ENCODE data around the gene CAMK1G. TPM values are rescaled to one million over a fixed set of nuclear protein-coding genes. Genes with fewer than 3 reads are reported as not detected.

The CAMK1G gene
- total and polyA plus RNA-seq, 9 of the 15 experiments (the other 6 are each of a cell fraction or from before 2014, with no cell fraction given): not detected

GRCh38 chr1:209624558-209625549 is 41.3 kb downstream of the CAMK1G start:
- DNase-seq (ENCODE audit: extremely low read depth in 1 of 4, low spot score in 3 of 4) (no peak), ATAC-seq (no peak), FAIRE-seq (no peak)
- H3K36me3 ChIP-seq (ENCODE audit: control insufficient read depth, insufficient read depth, low read length): no peaks in the 10 kb centered on the region
- no peaks in the 10 kb centered on the region for H3K9me3 ChIP-seq (replicated peaks; ENCODE audit: control insufficient read depth, insufficient read depth, low read depth, low read length)
- no peak overlapping the region for H3K4me3 ChIP-seq
- 0 out of 2 replicates have a peak, but pooled peaks cover 8% of the 10 kb centered on the region for H4K20me1 ChIP-seq (replicated peaks; ENCODE audit: control insufficient read depth, insufficient read depth, low read length)
- H3K27me3 ChIP-seq (ENCODE audit: control insufficient read depth in 2 of 2, insufficient read depth in 2 of 2, low read length in 2 of 2): peaks cover 28 to 84% of the 10 kb centered on the region in 2 experiments; a peak in 4 of 5 replicates
- no peak overlapping the region for H2AFZ ChIP-seq (ENCODE audit: low read depth, low read length)
- H3K79me2 ChIP-seq (ENCODE audit: control insufficient read depth, insufficient read depth, low read length): no peaks in the 10 kb centered on the region
- no peak overlapping the region for H3K4me2 ChIP-seq (ENCODE audit: insufficient read depth, low read length)
- H3K27ac ChIP-seq (ENCODE audit: extremely low read depth, low read depth, low read length): no peak overlapping the region
- BruUV-seq (replicated peaks): no TSS peak
- in situ Hi-C loops (cut with MboI): no loop called here
- WGBS (ENCODE audit: insufficient coverage, low coverage, missing lambda C conversion rate): 7% methylated on average over 15 of the region's 15 CpGs
- CTCF ChIA-PET (ENCODE audit: low intra/inter-chr PET ratio): no interaction called here
- intact Hi-C loops (cut with micrococcal nuclease): no loop called here
- POLR2A ChIA-PET: interaction anchor here (0.5 to 0.9 kb wide), 2 partner anchors 8 to 150 kb away, joined by 3 read pairs; no protein-coding TSS in a partner anchor
- no peak for TF ChIP-seq ERF (CRISPR knock-in tag; IDR thresholded peaks at IDR 0.05)
- TF ChIP-seq PTRF (tag; IDR thresholded peaks at IDR 0.05): no peak
- TF ChIP-seq TEAD1 (CRISPR knock-in tag; IDR thresholded peaks at IDR 0.05): no peak
- TF ChIP-seq MEIS2 (IDR thresholded peaks at IDR 0.05; ENCODE audit: partially characterized antibody): no peak
- TF ChIP-seq SNAPC5 (CRISPR knock-in tag; IDR thresholded peaks at IDR 0.05): no peak
- no peak for TF ChIP-seq RAD51 (IDR thresholded peaks at IDR 0.05; ENCODE audit: borderline replicate concordance, low read depth)
- TF ChIP-seq ARID4B (CRISPR knock-in tag; IDR thresholded peaks at IDR 0.05): no peak
- no peak for TF ChIP-seq ZBTB8A (IDR thresholded peaks at IDR 0.05; ENCODE audit: partially characterized antibody)
- no peak for TF ChIP-seq CBFA2T2 (conservative IDR thresholded peaks at IDR 0.05)
- TF ChIP-seq SP1 (CRISPR knock-in tag; IDR thresholded peaks at IDR 0.05): no peak
- TF ChIP-seq SMARCB1 (IDR thresholded peaks at IDR 0.05; ENCODE audit: insufficient read length, low read depth): no peak
- no peak for TF ChIP-seq L3MBTL2 (IDR thresholded peaks at IDR 0.05)
- H3K9ac ChIP-seq (ENCODE audit: insufficient read depth in 1 of 2, low read depth in 2 of 2, low read length in 2 of 2): no peak overlapping the region
- peaks cover 0 to 22% of the 10 kb centered on the region in 2 experiments; a peak in 2 of 5 replicates for H3K4me1 ChIP-seq (replicated peaks in 1 of 2; ENCODE audit: control insufficient read depth in 2 of 2, insufficient read depth in 2 of 2, low read length in 2 of 2)
- peaks cover 3% of the 10 kb centered on the region for H3K9me1 ChIP-seq (ENCODE audit: control insufficient read depth, insufficient read depth, low read length)
